Measurements from ENCODE around the gene BRD7. TPM values are rescaled to one million over a fixed set of nuclear protein-coding genes. Genes with fewer than 3 reads are reported as not detected.

BRD7 gene
- total and polyA plus RNA-seq, 10 of the 15 experiments (the other 5 are each of a cell fraction or from before 2014, with no cell fraction given) = 16.9 to 74.7 (median 52.0) TPM

GRCh38 chr16:50273382-50273690 is 95.5 kb downstream of the BRD7 start:
- H2AFZ ChIP-seq (ENCODE audit: control insufficient read depth, low read depth, low read length) = no peak overlapping the region
- H3K4me1 ChIP-seq (ENCODE audit: control insufficient read depth, insufficient read depth, low read length) = peaks cover 44% of the 10 kb centered on the region
- ATAC-seq (no peak), DNase-seq (ENCODE audit: low read depth, low spot score) (no peak), FAIRE-seq (no peak)
- H3K27ac ChIP-seq (ENCODE audit: control insufficient read depth, insufficient read depth) = peak overlapping the region; percentile 93
- no TSS peak for BruUV-seq (replicated peaks)
- ChIA-PET SMC1A (ENCODE audit: uncharacterized antibody, unreplicated experiment) (interaction anchor here (0.5 to 4.0 kb wide), 8 partner anchors 8 to 149 kb away, joined by 3 to 24 read pairs (median 6); partner anchors contain the start of gene ADCY7), POLR2A (interaction anchor here (0.6 to 2.6 kb wide), 8 partner anchors 9 to 472 kb away, joined by 3 to 17 read pairs (median 4); no protein-coding TSS in a partner anchor), CTCF (interaction anchor here (0.9 to 4.3 kb wide), 11 partner anchors 8 to 533 kb away, joined by 3 to 44 read pairs (median 9); partner anchors contain the start of genes ADCY7 and CNEP1R1), RAD21 (ENCODE audit: unreplicated experiment) (interaction anchor here (0.8 to 3.8 kb wide), 13 partner anchors 8 to 392 kb away, joined by 3 to 24 read pairs (median 4); partner anchors contain the start of gene CNEP1R1)
- 69% methylated on average over 2 of the region's 2 CpGs for whole genome bisulfite sequencing (ENCODE audit: insufficient coverage, insufficient replicate concordance, low lambda C conversion rate, missing lambda C conversion rate)
- H3K9ac ChIP-seq (ENCODE audit: control insufficient read depth, insufficient read depth, low read length) = no peak overlapping the region; the same call in 1 of the 2 replicates
- peaks cover 52% of the 10 kb centered on the region for H3K79me2 ChIP-seq (ENCODE audit: control insufficient read depth, insufficient read depth, low read length)
- H3K27me3 ChIP-seq (replicated peaks in 1 of 2; ENCODE audit: control insufficient read depth in 2 of 2, insufficient read depth in 2 of 2, low read length in 1 of 2) = no peaks in the 10 kb centered on the region
- no peaks in the 10 kb centered on the region for H4K20me1 ChIP-seq (ENCODE audit: control insufficient read depth, insufficient read depth)
- intact Hi-C loops (cut with micrococcal nuclease; ENCODE audit: unreplicated experiment) = loop anchor here (5.0 to 10.0 kb wide), 2 partner anchors 119 to 409 kb away; partner anchors contain the start of genes SNX20 and TENT4B
- in situ Hi-C loops (cut with MboI) = no loop called here
- 0 out of 2 replicates have a peak overlapping the region, but pooled peaks have one; percentile 10 for H3K4me3 ChIP-seq
- H3K4me2 ChIP-seq (ENCODE audit: control insufficient read depth, insufficient read depth) = peak overlapping the region; percentile 99
- 0 out of 4 replicates have a peak, but pooled peaks cover 0 to 2% of the 10 kb centered on the region in 2 experiments for H3K36me3 ChIP-seq (ENCODE audit: control insufficient read depth in 2 of 2, insufficient read depth in 2 of 2, low read length in 1 of 2)
- no peaks in the 10 kb centered on the region; the same call in 2 of the 3 replicates for H3K9me3 ChIP-seq (replicated peaks; ENCODE audit: control insufficient read depth, insufficient read depth, low read length)
- no peak for TF ChIP-seq MEF2A (IDR thresholded peaks at IDR 0.05; ENCODE audit: insufficient read depth, low read depth, low read length)
- TF ChIP-seq, protein P1, sequence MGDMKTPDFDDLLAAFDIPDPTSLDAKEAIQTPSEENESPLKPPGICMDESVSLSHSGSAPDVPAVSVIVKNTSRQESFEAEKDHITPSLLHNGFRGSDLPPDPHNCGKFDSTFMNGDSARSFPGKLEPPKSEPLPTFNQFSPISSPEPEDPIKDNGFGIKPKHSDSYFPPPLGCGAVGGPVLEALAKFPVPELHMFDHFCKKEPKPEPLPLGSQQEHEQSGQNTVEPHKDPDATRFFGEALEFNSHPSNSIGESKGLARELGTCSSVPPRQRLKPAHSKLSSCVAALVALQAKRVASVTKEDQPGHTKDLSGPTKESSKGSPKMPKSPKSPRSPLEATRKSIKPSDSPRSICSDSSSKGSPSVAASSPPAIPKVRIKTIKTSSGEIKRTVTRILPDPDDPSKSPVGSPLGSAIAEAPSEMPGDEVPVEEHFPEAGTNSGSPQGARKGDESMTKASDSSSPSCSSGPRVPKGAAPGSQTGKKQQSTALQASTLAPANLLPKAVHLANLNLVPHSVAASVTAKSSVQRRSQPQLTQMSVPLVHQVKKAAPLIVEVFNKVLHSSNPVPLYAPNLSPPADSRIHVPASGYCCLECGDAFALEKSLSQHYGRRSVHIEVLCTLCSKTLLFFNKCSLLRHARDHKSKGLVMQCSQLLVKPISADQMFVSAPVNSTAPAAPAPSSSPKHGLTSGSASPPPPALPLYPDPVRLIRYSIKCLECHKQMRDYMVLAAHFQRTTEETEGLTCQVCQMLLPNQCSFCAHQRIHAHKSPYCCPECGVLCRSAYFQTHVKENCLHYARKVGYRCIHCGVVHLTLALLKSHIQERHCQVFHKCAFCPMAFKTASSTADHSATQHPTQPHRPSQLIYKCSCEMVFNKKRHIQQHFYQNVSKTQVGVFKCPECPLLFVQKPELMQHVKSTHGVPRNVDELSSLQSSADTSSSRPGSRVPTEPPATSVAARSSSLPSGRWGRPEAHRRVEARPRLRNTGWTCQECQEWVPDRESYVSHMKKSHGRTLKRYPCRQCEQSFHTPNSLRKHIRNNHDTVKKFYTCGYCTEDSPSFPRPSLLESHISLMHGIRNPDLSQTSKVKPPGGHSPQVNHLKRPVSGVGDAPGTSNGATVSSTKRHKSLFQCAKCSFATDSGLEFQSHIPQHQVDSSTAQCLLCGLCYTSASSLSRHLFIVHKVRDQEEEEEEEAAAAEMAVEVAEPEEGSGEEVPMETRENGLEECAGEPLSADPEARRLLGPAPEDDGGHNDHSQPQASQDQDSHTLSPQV (IDR thresholded peaks at IDR 0.05) = no peak
- TF ChIP-seq ATF2 (IDR thresholded peaks at IDR 0.05; ENCODE audit: low read length) = no peak
- no peak for TF ChIP-seq MEF2B (IDR thresholded peaks at IDR 0.05; ENCODE audit: partially characterized antibody, poor library complexity, severe bottlenecking)
- TF ChIP-seq IKZF1 (conservative IDR thresholded peaks at IDR 0.05) = no peak
- TF ChIP-seq TCF7 (IDR thresholded peaks at IDR 0.05; ENCODE audit: borderline replicate concordance) = no peak
- no peak for TF ChIP-seq PML (IDR thresholded peaks at IDR 0.05; ENCODE audit: low read length)
- no peak for TF ChIP-seq JUNB (IDR thresholded peaks at IDR 0.05)
- TF ChIP-seq MAX (IDR thresholded peaks at IDR 0.05; ENCODE audit: low read depth, low read length) = no peak
- TF ChIP-seq, protein P2, sequence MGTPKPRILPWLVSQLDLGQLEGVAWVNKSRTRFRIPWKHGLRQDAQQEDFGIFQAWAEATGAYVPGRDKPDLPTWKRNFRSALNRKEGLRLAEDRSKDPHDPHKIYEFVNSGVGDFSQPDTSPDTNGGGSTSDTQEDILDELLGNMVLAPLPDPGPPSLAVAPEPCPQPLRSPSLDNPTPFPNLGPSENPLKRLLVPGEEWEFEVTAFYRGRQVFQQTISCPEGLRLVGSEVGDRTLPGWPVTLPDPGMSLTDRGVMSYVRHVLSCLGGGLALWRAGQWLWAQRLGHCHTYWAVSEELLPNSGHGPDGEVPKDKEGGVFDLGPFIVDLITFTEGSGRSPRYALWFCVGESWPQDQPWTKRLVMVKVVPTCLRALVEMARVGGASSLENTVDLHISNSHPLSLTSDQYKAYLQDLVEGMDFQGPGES (IDR thresholded peaks at IDR 0.05) = no peak
- TF ChIP-seq RFX5 (IDR thresholded peaks at IDR 0.05; ENCODE audit: low read depth, low read length) = no peak
- TF ChIP-seq STAT3 (IDR thresholded peaks at IDR 0.05; ENCODE audit: low read depth, low read length) = no peak
- no peak for TF ChIP-seq CBX5 (IDR thresholded peaks at IDR 0.05; ENCODE audit: low read depth)
- TF ChIP-seq WRNIP1 (IDR thresholded peaks at IDR 0.05; ENCODE audit: borderline replicate concordance, low read depth, low read length) = no peak
- TF ChIP-seq, protein P3, sequence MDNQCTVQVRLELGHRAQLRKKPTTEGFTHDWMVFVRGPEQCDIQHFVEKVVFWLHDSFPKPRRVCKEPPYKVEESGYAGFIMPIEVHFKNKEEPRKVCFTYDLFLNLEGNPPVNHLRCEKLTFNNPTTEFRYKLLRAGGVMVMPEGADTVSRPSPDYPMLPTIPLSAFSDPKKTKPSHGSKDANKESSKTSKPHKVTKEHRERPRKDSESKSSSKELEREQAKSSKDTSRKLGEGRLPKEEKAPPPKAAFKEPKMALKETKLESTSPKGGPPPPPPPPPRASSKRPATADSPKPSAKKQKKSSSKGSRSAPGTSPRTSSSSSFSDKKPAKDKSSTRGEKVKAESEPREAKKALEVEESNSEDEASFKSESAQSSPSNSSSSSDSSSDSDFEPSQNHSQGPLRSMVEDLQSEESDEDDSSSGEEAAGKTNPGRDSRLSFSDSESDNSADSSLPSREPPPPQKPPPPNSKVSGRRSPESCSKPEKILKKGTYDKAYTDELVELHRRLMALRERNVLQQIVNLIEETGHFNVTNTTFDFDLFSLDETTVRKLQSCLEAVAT (IDR thresholded peaks at IDR 0.05) = no peak

Measured in GM12878 (cell line).